HG02623 (cell line): Measurements from ENCODE around the gene THY1.

Experiments
- ATAC-seq: cut with Tn5 transposase; IDR thresholded peaks from one replicate; pipeline ENCODE4 v1.9.1; 2021; ENCODE audit warnings: moderate library complexity; ENCODE audit not compliant: unreplicated experiment

The THY1 gene

DNA sequence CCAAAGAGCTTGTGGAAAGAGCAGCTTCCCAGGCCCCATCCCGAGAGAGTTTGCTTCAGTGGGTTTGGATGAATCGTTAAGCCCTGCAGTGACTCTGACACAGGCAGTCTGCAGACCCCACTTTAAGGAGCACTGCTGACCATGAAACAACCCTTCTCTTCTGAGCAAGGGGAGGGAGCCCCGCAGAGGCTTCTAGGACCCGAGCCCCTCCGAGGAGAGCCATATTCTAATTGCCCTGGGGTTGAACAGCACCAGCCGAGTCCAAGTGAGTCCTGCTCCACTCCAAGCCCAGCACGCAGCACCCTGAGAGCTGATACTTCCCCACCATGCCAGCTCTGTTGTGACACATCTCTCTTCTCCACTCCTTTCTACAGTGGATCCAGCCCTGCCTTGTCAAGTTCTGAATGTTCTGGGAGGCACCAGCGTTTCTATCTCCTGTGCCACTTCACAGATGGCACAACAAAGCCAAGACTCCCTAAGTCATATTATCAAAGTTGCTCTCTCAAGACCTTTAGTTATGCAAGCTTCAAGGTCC lies 51.8 kb downstream of the THY1 start:
- no peak for ATAC-seq

DNA sequence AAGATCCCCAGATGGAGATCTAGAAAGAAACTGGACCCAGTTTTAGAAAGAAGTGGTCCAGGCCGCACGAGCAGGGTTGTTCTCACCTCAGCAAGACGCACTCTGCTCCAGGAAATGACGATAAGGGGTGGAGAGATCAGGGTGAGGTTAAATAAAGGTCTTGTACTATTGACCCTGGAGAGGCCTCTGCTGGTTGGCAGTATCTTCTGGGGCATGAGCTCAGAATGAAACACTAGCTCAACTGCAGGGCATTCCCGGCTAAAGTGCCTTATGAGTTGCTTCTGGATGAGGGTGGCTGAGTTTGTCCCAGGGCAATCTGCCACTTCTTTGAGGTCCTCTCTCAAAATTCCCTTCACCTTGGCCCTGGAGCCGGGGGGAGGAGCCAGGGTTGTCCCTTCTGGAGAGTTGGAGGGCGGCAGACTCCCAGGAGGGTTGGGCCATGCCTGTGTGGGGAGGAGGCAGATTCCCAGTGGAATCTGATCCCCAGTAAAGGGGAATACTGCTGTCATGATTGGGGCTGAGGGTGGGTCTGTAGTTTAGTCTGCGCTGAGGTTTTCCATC lies 52.4 kb downstream of the THY1 start:
- ATAC-seq = no peak

DNA sequence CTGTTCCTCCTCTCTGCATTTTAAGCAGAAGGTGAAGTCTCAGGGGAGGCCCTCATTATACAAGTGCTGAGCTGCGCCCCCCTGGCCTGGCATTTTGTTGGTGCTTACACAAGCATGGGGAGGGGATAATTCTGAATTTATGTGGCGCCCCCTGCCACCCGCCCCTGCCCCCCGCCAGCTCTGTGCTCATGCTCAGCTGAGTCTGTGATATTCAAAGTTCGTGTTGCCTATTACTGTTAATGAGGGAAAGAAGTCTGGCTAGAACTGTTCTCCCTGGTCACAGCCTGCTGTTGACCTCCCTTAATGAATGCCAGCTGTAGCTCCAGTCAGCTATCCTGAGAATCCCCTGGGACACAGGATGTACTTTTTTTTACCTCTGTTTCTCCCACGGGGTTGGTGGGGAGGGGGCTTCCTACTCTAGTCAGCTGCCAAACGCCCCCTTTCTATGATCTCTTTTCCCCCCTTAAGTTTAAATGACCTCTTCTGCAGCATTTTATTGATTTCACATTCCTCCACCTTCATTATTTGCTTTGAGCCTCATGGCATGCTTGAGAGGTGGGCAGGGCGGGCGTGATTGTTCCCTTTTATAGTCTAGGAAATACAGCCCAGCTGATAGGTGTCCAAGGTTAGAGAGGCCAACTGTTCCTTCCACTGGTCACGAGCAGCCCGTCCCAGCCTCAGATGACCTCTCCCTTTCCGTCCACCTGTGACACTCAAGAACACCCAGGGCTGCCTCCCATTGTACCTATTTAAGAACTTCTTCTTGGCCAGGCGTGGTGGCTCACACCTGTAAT lies 53.6 kb downstream of the THY1 start:
- no peak for ATAC-seq

GRCh38 chr11:119368121-119369034 lies 54.6 kb downstream of the THY1 start:
- ATAC-seq = no peak

DNA sequence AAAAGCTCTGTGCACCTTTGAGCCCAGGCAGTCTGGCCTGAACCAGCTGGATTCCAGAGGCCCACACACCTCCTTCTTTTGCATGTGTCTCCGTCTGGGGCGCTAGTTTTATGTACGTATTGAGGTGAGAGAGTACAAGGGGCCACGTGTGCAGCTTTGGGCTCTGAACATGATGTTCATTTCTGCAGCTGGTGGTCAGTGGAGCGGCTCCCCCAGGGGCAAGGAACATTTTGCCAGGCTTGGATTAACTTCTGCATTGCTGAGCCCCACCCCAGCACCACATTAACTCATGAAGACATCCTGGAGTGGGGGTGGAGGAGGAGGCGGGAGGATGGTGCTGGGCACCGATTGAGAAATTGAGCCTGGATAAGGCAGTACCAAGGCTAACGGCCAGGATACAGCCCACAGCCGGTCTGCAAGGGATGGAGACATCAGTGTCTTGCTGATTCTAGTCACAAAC lies 55.3 kb downstream of the THY1 start:
- no peak for ATAC-seq
